ENCODE data around the gene EML2. TPM values are rescaled to one million over a fixed set of nuclear protein-coding genes. Genes with fewer than 3 reads are reported as not detected.
"Not testable (repeated sequence)": the region's sequence is repeated elsewhere in the genome, so short reads cannot be mapped to it uniquely, and the experiment has no call there.

Gene EML2
- 3.0 and 5.8 TPM in 2 replicates for total RNA-seq (2014; rRNA removed; shearing (Covaris generic))

GRCh38 chr19:45638930-45639729 is at the start of gene EML2:
TSS of gene EML2 (minus strand) at chr19:45639397. CDS start at chr19:45639376, 21 bp downstream.
- H3K4me3 ChIP-seq: peak within 1 kb of the TSS; percentile 61
- H3K9me3 ChIP-seq (replicated peaks): no peaks in the 10 kb centered on the region
- DNase-seq: peak; percentile 64
- H3K27ac ChIP-seq: no peak within 1 kb of the TSS
- H3K4me1 ChIP-seq: peaks cover 10% of the 10 kb centered on the region; the same call in 1 of the 2 replicates
- H3K27me3 ChIP-seq: no peaks in the 10 kb centered on the region
- no peaks in the 10 kb centered on the region for H3K36me3 ChIP-seq

- Histone ChIP-seq H3K9me3 (replicated peaks) (no peaks in the 10 kb centered on the region), H3K36me3 (peaks cover 17% of the 10 kb centered on the region; the same call in 1 of the 2 replicates)
- DNase-seq: no peak
Observed at GRCh38 chr19:45687599-45687998, 48.4 kb upstream of the EML2 start.

GRCh38 chr19:45685045-45685444 is 45.8 kb upstream of the EML2 start:
- not testable (repeated sequence) for H3K4me3 ChIP-seq; H3K9me3 ChIP-seq (replicated peaks); DNase-seq; H3K27ac ChIP-seq; H3K27me3 ChIP-seq; H3K4me1 ChIP-seq
- peaks cover 17% of the 10 kb centered on the region; the same call in 1 of the 2 replicates for H3K36me3 ChIP-seq

More at GRCh38 chr19:45687599-45687998, 48.4 kb upstream of the EML2 start:
- Histone ChIP-seq H3K27ac (no peak overlapping the region), H3K4me3 (no peak overlapping the region), H3K27me3 (no peaks in the 10 kb centered on the region), H3K4me1 (no peaks in the 10 kb centered on the region)

- no peak for DNase-seq
Observed at GRCh38 chr19:45682908-45683307, 43.7 kb upstream of the EML2 start.

GRCh38 chr19:45682117-45682516 is 42.9 kb upstream of the EML2 start:
- DNase-seq: no peak
- no peak overlapping the region for H3K4me3 ChIP-seq
- peaks cover 5% of the 10 kb centered on the region; the same call in 1 of the 2 replicates for H3K4me1 ChIP-seq
- H3K9me3 ChIP-seq (replicated peaks): no peaks in the 10 kb centered on the region
- no peaks in the 10 kb centered on the region for H3K27me3 ChIP-seq
- peaks cover 8% of the 10 kb centered on the region; the same call in 1 of the 2 replicates for H3K36me3 ChIP-seq
- no peak overlapping the region for H3K27ac ChIP-seq

More at GRCh38 chr19:45682908-45683307, 43.7 kb upstream of the EML2 start:
- Histone ChIP-seq H3K4me1 (peaks cover under 1% of the 10 kb centered on the region; the same call in 1 of the 2 replicates), H3K4me3 (no peak overlapping the region), H3K36me3 (peaks cover 13% of the 10 kb centered on the region; the same call in 1 of the 2 replicates), H3K27ac (no peak overlapping the region), H3K27me3 (no peaks in the 10 kb centered on the region), H3K9me3 (replicated peaks) (no peaks in the 10 kb centered on the region)

GRCh38 chr19:45681391-45682015 is 42.3 kb upstream of the EML2 start:
- H3K4me1 ChIP-seq: peaks cover 5% of the 10 kb centered on the region; the same call in 1 of the 2 replicates
- H3K9me3 ChIP-seq (replicated peaks): no peaks in the 10 kb centered on the region
- peak; percentile 72 to 86 for DNase-seq
- H3K27me3 ChIP-seq: 0 out of 2 replicates have a peak, but pooled peaks cover 3% of the 10 kb centered on the region
- no peak overlapping the region for H3K27ac ChIP-seq
- H3K4me3 ChIP-seq: peak overlapping the region; percentile 38
- H3K36me3 ChIP-seq: peaks cover 5% of the 10 kb centered on the region; the same call in 1 of the 2 replicates

GRCh38 chr19:45677351-45678230 is 38.4 kb upstream of the EML2 start:
- no peak overlapping the region for H3K27ac ChIP-seq
- no peak overlapping the region for H3K4me3 ChIP-seq
- peak; percentile 81 to 82 for DNase-seq
- no peaks in the 10 kb centered on the region for H3K36me3 ChIP-seq
- H3K27me3 ChIP-seq: 0 out of 2 replicates have a peak, but pooled peaks cover 4% of the 10 kb centered on the region
- no peaks in the 10 kb centered on the region for H3K9me3 ChIP-seq (replicated peaks)
- peaks cover 5% of the 10 kb centered on the region; the same call in 1 of the 2 replicates for H3K4me1 ChIP-seq

GRCh38 chr19:45676851-45677263 is 37.7 kb upstream of the EML2 start:
- H3K27ac ChIP-seq: no peak overlapping the region
- H3K4me1 ChIP-seq: peaks cover 5% of the 10 kb centered on the region; the same call in 1 of the 2 replicates
- H3K36me3 ChIP-seq: no peaks in the 10 kb centered on the region
- H3K27me3 ChIP-seq: 0 out of 2 replicates have a peak, but pooled peaks cover 4% of the 10 kb centered on the region
- H3K4me3 ChIP-seq: no peak overlapping the region
- no peaks in the 10 kb centered on the region for H3K9me3 ChIP-seq (replicated peaks)
- no peak for DNase-seq

GRCh38 chr19:45674946-45675345 is 35.7 kb upstream of the EML2 start:
- DNase-seq: no peak
- Histone ChIP-seq H3K36me3 (no peaks in the 10 kb centered on the region), H3K4me3 (no peak overlapping the region), H3K4me1 (peaks cover 5% of the 10 kb centered on the region; the same call in 1 of the 2 replicates), H3K27me3 (0 out of 2 replicates have a peak, but pooled peaks cover 4% of the 10 kb centered on the region), H3K9me3 (replicated peaks) (no peaks in the 10 kb centered on the region), H3K27ac (no peak overlapping the region)

GRCh38 chr19:45670670-45671453 is 31.7 kb upstream of the EML2 start:
- peak; percentile 69 to 73 for DNase-seq
- H3K27me3 ChIP-seq: no peaks in the 10 kb centered on the region

GRCh38 chr19:45668342-45668871 is 29.2 kb upstream of the EML2 start:
- Histone ChIP-seq H3K4me1 (peaks cover 3% of the 10 kb centered on the region; the same call in 1 of the 2 replicates), H3K27me3 (no peaks in the 10 kb centered on the region), H3K4me3 (peak overlapping the region; percentile 50), H3K36me3 (no peaks in the 10 kb centered on the region), H3K27ac (no peak overlapping the region), H3K9me3 (replicated peaks) (no peaks in the 10 kb centered on the region)
- DNase-seq: no peak

More at GRCh38 chr19:45670670-45671453, 31.7 kb upstream of the EML2 start:
- Histone ChIP-seq H3K4me1 (peaks cover 3% of the 10 kb centered on the region; the same call in 1 of the 2 replicates), H3K4me3 (no peak overlapping the region), H3K9me3 (replicated peaks) (no peaks in the 10 kb centered on the region), H3K27ac (no peak overlapping the region), H3K36me3 (no peaks in the 10 kb centered on the region)

- peak within 1 kb of the TSS; percentile 50 for H3K4me3 ChIP-seq
Observed at GRCh38 chr19:45667620-45668341, 28.6 kb upstream of the EML2 start, which contains the start of gene GIPR. TSS of gene GIPR (plus strand) at chr19:45668221. CDS start at chr19:45669521, 1,300 bp downstream.

More at GRCh38 chr19:45667620-45668341, 28.6 kb upstream of the EML2 start, which contains the start of gene GIPR:
- no peaks in the 10 kb centered on the region for H3K27me3 ChIP-seq
- no peaks in the 10 kb centered on the region for H3K36me3 ChIP-seq
- peaks cover 3% of the 10 kb centered on the region; the same call in 1 of the 2 replicates for H3K4me1 ChIP-seq
- no peaks in the 10 kb centered on the region for H3K9me3 ChIP-seq (replicated peaks)
- H3K27ac ChIP-seq: no peak within 1 kb of the TSS
- peak in 1 of 2 experiments; percentile 54 for DNase-seq
